Myocyte (in vitro differentiated cells): ENCODE measurements around the gene ACOT6. TPM values are rescaled to one million over a fixed set of nuclear protein-coding genes. Genes with fewer than 3 reads are reported as not detected.
"Not testable (repeated sequence)": the region's sequence is repeated elsewhere in the genome, so short reads cannot be mapped to it uniquely, and the experiment has no call there.

Experiments
- DNase-seq: peaks from one replicate; pipeline ENCODE4 v3.0.0-alpha.2; 2012; ENCODE audit warnings: low read depth
- total RNA-seq: library from RNA; depleted of rRNA; stranded (reverse); fragments of >200 nt; gene quantifications from 2 replicates; pipeline ENCODE4 v1.2.3, GENCODE V29; 2014

ACOT6 gene
- total RNA-seq, 1 donor from 2014 or later = not detected

DNA sequence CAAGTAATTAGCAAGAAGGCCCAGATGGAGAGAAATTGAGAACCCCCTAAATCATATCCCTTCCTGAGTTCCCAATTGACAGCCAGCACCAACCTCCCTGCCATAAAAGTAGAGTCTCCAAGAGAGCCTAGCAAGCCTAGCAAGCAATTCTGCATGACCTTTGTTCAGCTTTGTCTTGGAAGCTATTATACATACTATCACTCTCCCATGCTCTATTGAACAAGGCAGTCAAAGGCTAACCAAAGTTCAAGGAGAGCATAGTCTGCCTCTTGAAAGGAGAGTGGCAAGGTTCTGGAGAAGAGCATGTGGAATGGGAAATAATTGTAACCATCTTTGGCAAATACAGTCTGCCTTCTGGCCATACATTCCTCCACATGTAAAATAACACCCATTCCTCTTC is 12.8 kb upstream of the ACOT6 start:
- no peak for DNase-seq

DNA sequence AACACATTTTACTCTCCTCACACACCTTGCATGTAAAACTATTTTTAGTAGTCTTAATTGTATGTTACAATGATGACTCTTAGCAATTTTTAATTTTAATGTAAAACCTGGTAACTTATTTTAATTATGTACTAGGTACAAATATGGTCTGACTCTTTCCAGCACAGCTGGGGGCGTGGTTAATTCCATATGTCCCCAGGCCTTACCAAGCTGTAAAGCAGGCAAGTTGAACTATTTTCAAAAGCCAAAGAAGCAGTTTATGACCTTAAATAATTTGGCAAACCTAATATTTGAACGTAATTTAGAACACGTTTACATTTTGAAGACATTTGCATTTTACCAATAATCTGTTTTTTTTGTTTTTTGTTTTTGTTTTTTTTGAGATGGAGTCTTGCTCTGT is 9.3 kb upstream of the ACOT6 start:
- no peak for DNase-seq

DNA sequence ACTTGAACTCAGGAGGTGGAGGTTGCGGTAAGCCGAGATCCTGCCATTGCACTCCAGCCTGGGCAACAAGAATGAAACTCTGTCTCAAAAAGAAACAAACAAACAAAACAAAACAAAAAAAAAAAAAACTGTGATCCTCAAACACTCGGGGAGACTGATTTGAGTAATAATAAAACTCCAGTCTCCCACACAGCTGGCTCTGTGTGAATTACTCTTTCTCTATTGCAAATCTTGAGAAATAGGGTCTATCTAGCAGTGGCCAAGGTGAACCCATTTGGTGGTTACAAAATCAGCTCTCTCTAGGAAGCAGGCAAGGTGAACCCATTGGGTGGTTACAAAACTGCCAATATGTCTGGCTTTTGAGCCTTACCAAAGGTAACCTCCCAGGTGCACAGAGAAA is 6.0 kb upstream of the ACOT6 start:
- DNase-seq = no peak

GRCh38 chr14:73607241-73607640 is 5.1 kb upstream of the ACOT6 start:
- DNase-seq = no peak

DNA sequence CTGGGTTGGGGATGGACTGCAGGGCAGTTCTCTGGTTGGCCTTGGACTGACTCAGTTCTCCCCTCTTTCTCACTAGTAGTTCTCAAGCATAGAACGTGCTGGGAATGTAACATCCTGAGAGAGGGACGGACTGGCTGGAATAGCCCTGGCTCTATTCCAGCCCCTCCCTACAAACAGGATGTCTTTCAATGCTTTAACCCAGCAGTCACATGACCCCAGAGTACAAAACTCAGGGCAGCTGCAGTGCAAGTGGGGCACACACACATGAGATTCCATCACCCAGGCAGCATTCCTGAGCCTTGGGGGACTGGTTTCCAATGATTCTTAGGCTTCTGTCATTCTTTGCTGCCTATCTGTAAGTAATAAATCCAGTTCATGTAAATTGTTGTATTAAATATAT is 1.6 kb upstream of the ACOT6 start:
- peak; percentile 18 for DNase-seq

DNA sequence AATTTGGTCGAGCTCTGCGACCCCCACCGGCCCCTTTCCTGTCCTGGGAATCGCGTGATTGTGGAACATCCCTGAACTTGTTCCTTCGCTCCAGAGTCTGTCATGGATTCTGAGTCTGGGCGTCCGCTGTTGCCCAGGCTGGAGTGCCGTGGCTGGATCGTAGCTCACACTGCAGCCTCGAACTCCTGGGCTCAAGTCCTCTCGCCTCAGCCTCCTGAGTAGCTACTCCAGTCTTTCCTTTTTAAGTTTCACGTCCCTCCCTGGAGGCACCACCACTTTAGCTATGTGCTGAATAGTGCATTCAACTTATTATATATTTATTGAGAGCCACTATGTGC is 698 bp downstream of the ACOT6 start:
- no peak for DNase-seq

DNA sequence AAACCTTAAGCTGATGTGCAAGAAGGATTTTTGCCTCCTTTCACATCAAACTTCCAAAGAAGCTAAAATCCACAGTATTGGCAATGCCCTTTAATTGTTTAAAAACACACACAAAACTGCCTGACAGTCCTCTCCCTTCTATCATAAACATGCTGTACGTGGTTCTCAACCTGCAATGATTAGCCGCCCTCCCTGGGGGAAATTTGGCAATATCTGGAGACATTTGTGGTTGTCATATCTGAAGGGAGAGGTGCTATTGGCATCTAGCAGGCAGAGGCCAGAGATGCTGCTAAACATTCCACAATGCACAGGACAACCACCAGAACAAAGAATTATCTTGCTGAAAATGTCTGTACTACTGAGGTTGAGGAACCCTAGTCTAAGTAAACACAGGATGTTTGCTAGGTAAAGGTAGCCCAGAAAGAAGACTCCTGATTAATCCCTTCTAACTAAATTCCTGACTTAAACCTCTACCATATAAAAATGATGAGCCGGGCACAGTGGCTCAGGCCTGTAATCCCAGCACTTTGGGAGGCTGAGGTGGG is 1.2 kb downstream of the ACOT6 start:
- no peak for DNase-seq

DNA sequence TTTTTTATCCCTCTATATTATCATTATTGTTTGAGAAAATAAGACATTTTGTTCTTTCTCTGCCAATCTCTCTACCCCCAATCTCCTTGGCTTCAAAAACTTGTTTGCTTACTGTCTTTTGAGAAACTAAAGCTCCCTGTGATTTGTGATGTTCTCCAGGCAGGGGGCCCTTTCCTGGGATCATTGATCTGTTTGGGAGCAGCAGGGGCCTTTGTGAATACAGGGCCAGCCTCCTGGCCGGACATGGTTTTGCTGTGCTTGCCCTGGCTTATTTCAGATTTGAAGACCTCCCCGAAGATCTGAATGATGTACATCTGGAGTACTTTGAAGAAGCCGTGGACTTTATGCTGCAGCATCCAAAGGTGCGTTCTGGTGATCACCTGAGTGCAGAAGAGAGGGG is 4.5 kb downstream of the ACOT6 start:
- no peak for DNase-seq

- DNase-seq = no peak
Measured at GRCh38 chr14:73619524-73619923, 7.2 kb downstream of the ACOT6 start.

GRCh38 chr14:73620268-73620667 is 8.0 kb downstream of the ACOT6 start:
- no peak for DNase-seq

GRCh38 chr14:73623504-73624054 is 11.3 kb downstream of the ACOT6 start:
- DNase-seq = no peak

DNA sequence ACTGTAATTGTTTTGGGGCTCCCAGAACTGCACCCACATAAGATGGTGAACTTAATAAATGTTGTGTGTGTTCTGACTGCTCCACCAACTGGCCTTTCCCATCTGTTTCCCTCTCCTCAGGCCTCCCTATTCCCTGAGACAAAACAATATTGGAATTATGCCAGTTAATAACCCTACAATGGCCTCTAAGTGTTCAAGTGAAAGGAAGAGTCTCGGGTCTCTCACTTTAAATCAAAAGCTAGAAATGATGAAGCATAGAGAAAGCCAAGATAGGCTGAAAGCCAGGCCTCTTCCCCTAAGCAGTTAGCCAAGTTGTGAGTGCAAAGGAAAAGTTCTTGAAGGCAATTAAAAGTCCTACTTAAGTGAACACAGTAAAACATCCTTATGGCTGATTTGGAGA is 13.4 kb downstream of the ACOT6 start:
- no peak for DNase-seq

DNA sequence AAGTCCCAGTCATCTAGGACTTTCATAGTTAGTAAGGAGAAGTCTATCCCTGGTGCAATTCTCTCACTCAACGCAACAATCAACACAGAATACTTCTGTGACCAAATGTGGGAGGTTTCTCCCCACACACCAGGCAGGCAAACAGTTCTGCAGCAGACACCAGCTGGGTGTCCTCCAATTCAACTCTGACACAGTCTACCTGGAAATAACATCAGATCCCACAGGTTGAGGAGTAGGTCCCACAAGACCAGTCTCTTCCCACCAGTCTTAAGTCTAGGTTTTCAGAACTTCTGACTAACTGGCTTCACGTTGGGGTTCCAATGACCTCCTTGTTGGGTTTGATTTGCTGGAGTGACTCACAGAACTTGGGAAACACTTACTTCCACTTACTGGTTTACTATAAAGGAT is 14.8 kb downstream of the ACOT6 start:
- DNase-seq = no peak

- DNase-seq = no peak
Measured at GRCh38 chr14:73630009-73630780, 17.9 kb downstream of the ACOT6 start.

- peak; percentile 80 for DNase-seq
Measured at GRCh38 chr14:73633116-73634010, 21.0 kb downstream of the ACOT6 start.

DNA sequence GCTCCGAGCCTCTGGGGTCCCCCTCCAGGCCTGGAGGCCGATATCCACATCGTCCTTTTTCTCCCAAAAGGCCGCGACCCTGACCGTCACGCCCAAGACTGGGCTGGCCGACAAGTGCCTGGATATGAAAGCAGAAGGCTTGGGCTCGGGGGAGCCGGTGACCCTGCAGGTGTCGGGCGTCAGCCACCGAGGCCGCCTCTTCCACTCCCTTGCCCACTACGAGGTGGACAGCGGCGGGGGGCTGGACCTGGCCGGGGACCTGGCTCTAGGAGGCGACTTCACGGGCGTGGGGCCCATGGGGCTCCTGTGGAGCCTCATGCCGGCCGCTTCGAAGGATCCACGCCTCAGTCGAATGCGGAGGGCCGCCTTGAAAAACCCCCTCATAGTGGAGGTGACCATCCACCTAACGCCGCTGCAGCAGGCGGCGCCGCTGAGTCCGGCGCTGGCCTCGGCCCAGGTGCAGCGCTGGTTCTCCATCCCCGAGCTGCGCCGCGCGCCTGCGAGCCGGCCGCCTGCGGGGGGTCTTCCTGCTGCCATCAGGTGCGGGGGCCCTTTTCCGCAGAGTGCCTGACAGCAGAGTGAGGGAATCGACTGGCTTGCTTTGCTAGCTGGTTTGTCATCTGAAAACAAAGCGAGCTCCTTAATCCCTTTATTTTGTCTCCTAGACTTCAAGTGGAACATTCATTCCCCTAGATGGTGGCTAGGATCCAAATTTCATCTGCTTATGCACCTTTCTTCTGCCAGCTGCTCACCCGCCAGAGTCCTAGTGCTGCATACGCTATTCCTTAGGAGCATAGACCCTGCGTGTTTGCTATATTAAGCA is 21.9 kb downstream of the ACOT6 start:
- no peak for DNase-seq

DNA sequence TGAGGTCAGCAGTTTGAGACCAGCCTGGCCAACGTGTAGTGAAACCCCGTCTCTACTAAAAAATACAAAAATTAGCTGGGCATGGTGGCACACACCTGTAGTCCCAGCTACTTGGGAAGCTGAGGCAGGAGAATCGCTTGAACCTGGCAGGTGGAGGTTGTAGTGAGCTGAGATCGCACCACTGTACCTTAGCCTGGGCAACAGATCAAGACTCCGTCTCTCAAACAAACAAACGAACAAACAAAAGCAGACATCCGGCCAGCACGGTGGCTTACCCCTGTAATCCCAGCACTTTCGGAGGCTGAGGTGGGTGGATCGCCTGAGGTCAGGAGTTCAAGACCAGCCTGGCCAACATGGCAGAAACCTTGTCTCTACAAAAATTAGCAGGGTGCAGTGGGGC is 24.0 kb downstream of the ACOT6 start:
- DNase-seq = not testable (repeated sequence)

GRCh38 chr14:73637830-73638229 is 25.5 kb downstream of the ACOT6 start:
- DNase-seq = no peak

- DNase-seq = no peak
Measured at GRCh38 chr14:73640796-73641365, 28.6 kb downstream of the ACOT6 start.

GRCh38 chr14:73644531-73645247 is 32.4 kb downstream of the ACOT6 start, which contains the start of gene DNAL1:
DNAL1 (plus strand) TSS chr14:73644986; CDS start chr14:73645040, 54 bp downstream.
- peak; percentile 95 for DNase-seq
